GM19351 (cell line): Measurements from ENCODE around the gene NEDD4.
A peak's percentile ranks its signal among the peaks of the same experiment; 100 is the strongest.
"Not testable (repeated sequence)": the region's sequence is repeated elsewhere in the genome, so short reads cannot be mapped to it uniquely, and the experiment has no call there.

ENCODE experiments used
- ATAC-seq: cut with Tn5 transposase; IDR thresholded peaks from one replicate; pipeline ENCODE4 v1.9.1; 2021; ENCODE audit warnings: mild to moderate bottlenecking, moderate library complexity; ENCODE audit not compliant: unreplicated experiment

Gene NEDD4

GRCh38 chr15:55899537-55899936 is 93.9 kb downstream of the NEDD4 start:
- ATAC-seq: no peak

- ATAC-seq: no peak
These were observed 95.7 kb downstream of the NEDD4 start for GRCh38 chr15:55897560-55898336.

GRCh38 chr15:55894399-55894965 is 98.9 kb downstream of the NEDD4 start:
- ATAC-seq: peak; percentile 61

- ATAC-seq: no peak
These were observed 99.6 kb downstream of the NEDD4 start for GRCh38 chr15:55893852-55894251.

GRCh38 chr15:55891196-55891595 is 102.2 kb downstream of the NEDD4 start:
- ATAC-seq: no peak

- no peak for ATAC-seq
These were observed 109.2 kb downstream of the NEDD4 start for GRCh38 chr15:55884223-55884622.

- no peak for ATAC-seq
These were observed 114.2 kb downstream of the NEDD4 start for GRCh38 chr15:55879181-55879580.

- no peak for ATAC-seq
These were observed 120.2 kb downstream of the NEDD4 start for GRCh38 chr15:55873024-55873720.

- ATAC-seq: no peak
These were observed 120.9 kb downstream of the NEDD4 start for GRCh38 chr15:55872471-55872870.

GRCh38 chr15:55869660-55870059 is 123.8 kb downstream of the NEDD4 start:
- ATAC-seq: no peak

- no peak for ATAC-seq
These were observed 124.7 kb downstream of the NEDD4 start for GRCh38 chr15:55868707-55869106.

- ATAC-seq: not testable (repeated sequence)
These were observed 125.1 kb downstream of the NEDD4 start for GRCh38 chr15:55868291-55868690.

- ATAC-seq: no peak
These were observed 129.5 kb downstream of the NEDD4 start for GRCh38 chr15:55863911-55864310.

- ATAC-seq: no peak
These were observed 132.3 kb downstream of the NEDD4 start for GRCh38 chr15:55861115-55861514.

GRCh38 chr15:55860468-55860867 is 132.9 kb downstream of the NEDD4 start:
- no peak for ATAC-seq

- ATAC-seq: no peak
These were observed 133.7 kb downstream of the NEDD4 start for GRCh38 chr15:55859681-55860080.

- ATAC-seq: no peak
These were observed 134.8 kb downstream of the NEDD4 start for GRCh38 chr15:55858661-55859060.

GRCh38 chr15:55856506-55857164 is 136.8 kb downstream of the NEDD4 start:
- ATAC-seq: no peak

GRCh38 chr15:55853134-55853533 is 140.3 kb downstream of the NEDD4 start:
- ATAC-seq: no peak

- peak; percentile 79 for ATAC-seq
These were observed 147.2 kb downstream of the NEDD4 start for GRCh38 chr15:55846116-55846707.

GRCh38 chr15:55842897-55843296 is 150.5 kb downstream of the NEDD4 start:
- ATAC-seq: not testable (repeated sequence)
